ENCODE results near the gene MAST4. TPM values are rescaled to one million over a fixed set of nuclear protein-coding genes. Genes with fewer than 3 reads are reported as not detected.

Gene MAST4
- total and polyA plus RNA-seq, 8 donors: 5.9 to 29.7 (median 10.0) TPM

GRCh38 chr5:66777868-66778267 lies 181.7 kb downstream of the MAST4 start:
- Histone ChIP-seq H3K9me3 (no peaks in the 10 kb centered on the region), H3K4me3 (no peak overlapping the region), H3K36me3 (no peaks in the 10 kb centered on the region), H3K4me1 (no peaks in the 10 kb centered on the region), H3K27me3 (no peaks in the 10 kb centered on the region), H3K27ac (no peak overlapping the region)
- ATAC-seq (peak in 1 of 4 donors; percentile 30), DNase-seq (no peak), FAIRE-seq (no peak)
- WGBS, 2 donors: 56 to 63% methylated on average over 3 of the region's 3 CpGs
- intact Hi-C loops (cut with DNase I): no loop called here
- TF ChIP-seq CTCF (IDR thresholded peaks at IDR 0.05): no peak

GRCh38 chr5:66779528-66779927 lies 183.3 kb downstream of the MAST4 start:
- Histone ChIP-seq H3K9me3 (no peaks in the 10 kb centered on the region), H3K4me1 (no peaks in the 10 kb centered on the region), H3K36me3 (no peaks in the 10 kb centered on the region), H3K27me3 (no peaks in the 10 kb centered on the region), H3K27ac (no peak overlapping the region), H3K4me3 (no peak overlapping the region)
- DNase-seq (no peak), ATAC-seq (no peak), FAIRE-seq (no peak)
- intact Hi-C loops (cut with DNase I): no loop called here
- no peak for TF ChIP-seq CTCF (IDR thresholded peaks at IDR 0.05)
- 94 to 95% methylated on average over 4 of the region's 4 CpGs for WGBS, 2 donors

- Histone ChIP-seq H3K4me3 (no peak overlapping the region), H3K4me1 (no peaks in the 10 kb centered on the region), H3K27ac (no peak overlapping the region), H3K36me3 (no peaks in the 10 kb centered on the region), H3K9me3 (no peaks in the 10 kb centered on the region), H3K27me3 (no peaks in the 10 kb centered on the region)
- intact Hi-C loops (cut with DNase I): no loop called here
- ATAC-seq (no peak), DNase-seq (peak in 1 of 6 donors; percentile 32), FAIRE-seq (no peak)
- no peak for TF ChIP-seq CTCF (IDR thresholded peaks at IDR 0.05)
- WGBS, 2 donors: 92 to 94% methylated on average over 17 of the region's 17 CpGs
Measured at GRCh38 chr5:66788556-66788955, 192.4 kb downstream of the MAST4 start.

GRCh38 chr5:66789434-66789833 lies 193.2 kb downstream of the MAST4 start:
- FAIRE-seq: no peak
- intact Hi-C loops (cut with DNase I): no loop called here

GRCh38 chr5:66793049-66793448 lies 196.9 kb downstream of the MAST4 start:
- intact Hi-C loops (cut with DNase I): no loop called here
- ATAC-seq (no peak), DNase-seq (no peak), FAIRE-seq (no peak)
- H3K27me3 ChIP-seq: no peaks in the 10 kb centered on the region
- H3K4me1 ChIP-seq: no peaks in the 10 kb centered on the region
- no peak for TF ChIP-seq CTCF (IDR thresholded peaks at IDR 0.05)
- H3K4me3 ChIP-seq: no peak overlapping the region
- no peaks in the 10 kb centered on the region for H3K9me3 ChIP-seq
- 95% methylated on average over 2 of the region's 2 CpGs for WGBS, 2 donors
- no peaks in the 10 kb centered on the region for H3K36me3 ChIP-seq
- H3K27ac ChIP-seq: no peak overlapping the region

More at GRCh38 chr5:66789434-66789833, 193.2 kb downstream of the MAST4 start:
- Histone ChIP-seq H3K36me3 (no peaks in the 10 kb centered on the region), H3K27ac (no peak overlapping the region), H3K27me3 (no peaks in the 10 kb centered on the region), H3K4me1 (no peaks in the 10 kb centered on the region), H3K4me3 (no peak overlapping the region), H3K9me3 (no peaks in the 10 kb centered on the region)
- DNase-seq: no peak
- 93 to 94% methylated on average over 3 of the region's 3 CpGs for WGBS, 2 donors
- no peak for TF ChIP-seq CTCF (IDR thresholded peaks at IDR 0.05)
- ATAC-seq: no peak

Measured in pancreas (tissue), 10 donors.